ENCODE measurements around the gene TSHZ2. TPM values are rescaled to one million over a fixed set of nuclear protein-coding genes. Genes with fewer than 3 reads are reported as not detected.

TSHZ2 gene
- total and polyA plus RNA-seq, 2 experiments from 2014 or later, result 1.1 to 5.2 TPM

- no peaks in the 10 kb centered on the region for H3K4me1 ChIP-seq (ENCODE audit: insufficient read depth)
- TF ChIP-seq EZH2 (IDR thresholded peaks at IDR 0.05; ENCODE audit: borderline replicate concordance), result no peak
- no peak for TF ChIP-seq EZH2phosphoT487 (IDR thresholded peaks at IDR 0.05; ENCODE audit: low read depth, severe bottlenecking, unreplicated experiment)
- no peak for TF ChIP-seq CTCF (IDR thresholded peaks at IDR 0.05; ENCODE audit: poor library complexity)
- no peaks in the 10 kb centered on the region for H3K9me3 ChIP-seq (ENCODE audit: low read depth)
- no peaks in the 10 kb centered on the region for H3K79me2 ChIP-seq
- H3K4me2 ChIP-seq, result no peak overlapping the region
- H3K9me2 ChIP-seq (replicated peaks; ENCODE audit: insufficient read depth), result no peaks in the 10 kb centered on the region
- H2AFZ ChIP-seq, result no peak overlapping the region
- H3K27me3 ChIP-seq, result no peaks in the 10 kb centered on the region
- no peak overlapping the region for H3K27ac ChIP-seq
- H4K20me1 ChIP-seq (ENCODE audit: insufficient read depth, poor library complexity, severe bottlenecking), result no peaks in the 10 kb centered on the region
- WGBS (ENCODE audit: low lambda C conversion rate, missing lambda C conversion rate), result 54% methylated on average over 1 of the region's 1 CpG
- no peak overlapping the region for H3K4me3 ChIP-seq
- DNase-seq (ENCODE audit: low spot score), result no peak
- H3K36me3 ChIP-seq (replicated peaks; ENCODE audit: insufficient read depth, low read depth), result no peaks in the 10 kb centered on the region
Observed at GRCh38 chr20:53055367-53056067, 83.4 kb downstream of the TSHZ2 start.

GRCh38 chr20:53057579-53057978 lies 85.4 kb downstream of the TSHZ2 start:
- H3K9me2 ChIP-seq (replicated peaks; ENCODE audit: insufficient read depth), result no peaks in the 10 kb centered on the region
- no peak overlapping the region for H3K27ac ChIP-seq
- H2AFZ ChIP-seq, result no peak overlapping the region
- no peaks in the 10 kb centered on the region for H3K79me2 ChIP-seq
- H3K36me3 ChIP-seq (replicated peaks; ENCODE audit: insufficient read depth, low read depth), result no peaks in the 10 kb centered on the region
- WGBS (ENCODE audit: low lambda C conversion rate, missing lambda C conversion rate), result 96% methylated on average over 4 of the region's 4 CpGs
- H3K27me3 ChIP-seq, result no peaks in the 10 kb centered on the region
- no peak for DNase-seq (ENCODE audit: low spot score)
- no peaks in the 10 kb centered on the region for H3K9me3 ChIP-seq (ENCODE audit: low read depth)
- TF ChIP-seq EZH2 (IDR thresholded peaks at IDR 0.05; ENCODE audit: borderline replicate concordance) (no peak), EZH2phosphoT487 (IDR thresholded peaks at IDR 0.05; ENCODE audit: low read depth, severe bottlenecking, unreplicated experiment) (no peak), CTCF (IDR thresholded peaks at IDR 0.05; ENCODE audit: poor library complexity) (no peak)
- no peaks in the 10 kb centered on the region for H4K20me1 ChIP-seq (ENCODE audit: insufficient read depth, poor library complexity, severe bottlenecking)
- no peak overlapping the region for H3K4me3 ChIP-seq
- H3K4me1 ChIP-seq (ENCODE audit: insufficient read depth), result no peaks in the 10 kb centered on the region
- no peak overlapping the region for H3K4me2 ChIP-seq

GRCh38 chr20:53059848-53060247 lies 87.7 kb downstream of the TSHZ2 start:
- Histone ChIP-seq H3K4me3 (no peak overlapping the region), H4K20me1 (ENCODE audit: insufficient read depth, poor library complexity, severe bottlenecking) (no peaks in the 10 kb centered on the region), H2AFZ (no peak overlapping the region), H3K9me3 (ENCODE audit: low read depth) (no peaks in the 10 kb centered on the region), H3K36me3 (replicated peaks; ENCODE audit: insufficient read depth, low read depth) (no peaks in the 10 kb centered on the region), H3K4me2 (no peak overlapping the region), H3K27ac (no peak overlapping the region), H3K79me2 (no peaks in the 10 kb centered on the region), H3K27me3 (no peaks in the 10 kb centered on the region), H3K4me1 (ENCODE audit: insufficient read depth) (no peaks in the 10 kb centered on the region), H3K9me2 (replicated peaks; ENCODE audit: insufficient read depth) (no peaks in the 10 kb centered on the region)
- TF ChIP-seq EZH2 (IDR thresholded peaks at IDR 0.05; ENCODE audit: borderline replicate concordance), result no peak
- no peak for TF ChIP-seq EZH2phosphoT487 (IDR thresholded peaks at IDR 0.05; ENCODE audit: low read depth, severe bottlenecking, unreplicated experiment)
- no peak for TF ChIP-seq CTCF (IDR thresholded peaks at IDR 0.05; ENCODE audit: poor library complexity)
- DNase-seq (ENCODE audit: low spot score), result no peak
- 84% methylated on average over 5 of the region's 5 CpGs for WGBS (ENCODE audit: low lambda C conversion rate, missing lambda C conversion rate)
